Epithelial cell of alveolus of lung (primary cell): Measurements from ENCODE around the gene DAW1. TPM values are rescaled to one million over a fixed set of nuclear protein-coding genes. Genes with fewer than 3 reads are reported as not detected.

Experiments used
- total RNA-seq: library from RNA; depleted of rRNA; stranded (reverse); fragments of >200 nt; gene quantifications from 2 replicates; pipeline ENCODE4 v1.2.1, GENCODE V29; 2015

Gene DAW1, protein sequence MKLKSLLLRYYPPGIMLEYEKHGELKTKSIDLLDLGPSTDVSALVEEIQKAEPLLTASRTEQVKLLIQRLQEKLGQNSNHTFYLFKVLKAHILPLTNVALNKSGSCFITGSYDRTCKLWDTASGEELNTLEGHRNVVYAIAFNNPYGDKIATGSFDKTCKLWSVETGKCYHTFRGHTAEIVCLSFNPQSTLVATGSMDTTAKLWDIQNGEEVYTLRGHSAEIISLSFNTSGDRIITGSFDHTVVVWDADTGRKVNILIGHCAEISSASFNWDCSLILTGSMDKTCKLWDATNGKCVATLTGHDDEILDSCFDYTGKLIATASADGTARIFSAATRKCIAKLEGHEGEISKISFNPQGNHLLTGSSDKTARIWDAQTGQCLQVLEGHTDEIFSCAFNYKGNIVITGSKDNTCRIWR
- total RNA-seq: 0.32 and 1.8 TPM in 2 replicates

DNA sequence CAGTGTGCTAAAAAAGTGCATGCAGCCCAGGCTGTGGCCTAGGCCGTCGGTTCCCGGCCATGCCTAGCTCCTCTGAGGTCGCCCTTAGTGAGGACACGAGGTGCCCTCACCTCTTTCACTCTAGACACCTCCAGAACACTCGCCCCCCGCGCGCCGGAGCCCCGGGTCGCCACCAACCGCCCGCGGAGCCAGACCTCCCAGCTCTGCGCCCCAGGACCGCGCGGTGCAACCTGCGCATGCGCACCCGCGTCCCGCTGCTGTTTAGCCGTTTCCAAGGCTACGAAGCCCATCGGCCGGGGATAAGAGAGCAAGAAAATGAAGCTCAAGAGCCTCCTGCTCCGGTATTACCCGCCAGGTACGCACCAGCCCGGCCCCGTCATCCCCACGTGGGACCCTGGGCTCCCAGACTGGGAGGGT is at the start of gene DAW1:
DAW1 (plus strand) TSS at position 257 of the 417 bp plus-strand sequence; CDS start at position 316, 59 bp downstream.

Other genes starting within 250 kb of the DAW1 start
- gene SCYGR5, start 204.8 kb upstream of the DAW1 start, total RNA-seq: not detected in 2 replicates
- gene SLC19A3, start 153.6 kb upstream of the DAW1 start, total RNA-seq: 1.0 and 1.9 TPM in 2 replicates
- not detected in 2 replicates for gene SCYGR6, start 146.9 kb upstream of the DAW1 start, total RNA-seq
- not detected in 2 replicates for gene SCYGR7, start 143.3 kb upstream of the DAW1 start, total RNA-seq
- gene SCYGR8, start 125.7 kb upstream of the DAW1 start, total RNA-seq: not detected in 2 replicates
- gene CCL20, start 57.8 kb upstream of the DAW1 start, total RNA-seq: 0.88 and 14.0 TPM in 2 replicates